GM13976 (cell line): ENCODE data around the gene BPIFB6.

Experiments
- DNase-seq: peaks from one replicate; pipeline ENCODE4 v3.0.0; 2012; ENCODE audit warnings: low spot score
- in situ Hi-C: fragments of 300-500 bp; cut with MboI; formaldehyde crosslinking; loops from one replicate; pipeline ENCODE4 v1.12.0; 2022; ENCODE audit warnings: low sequenced_read_pairs, mixed read lengths, inconsistent platforms; ENCODE audit not compliant: unreplicated experiment
- TF ChIP-seq, protein P1 (sequence below): IDR thresholded peaks from 2 replicates; pipeline ENCODE4 v1.5.1; 2012; ENCODE audit warnings: borderline replicate concordance, mild to moderate bottlenecking; ENCODE audit not compliant: insufficient read depth; ENCODE audit errors: extremely low read depth, missing control alignments, control extremely low read depth

Gene BPIFB6

DNA sequence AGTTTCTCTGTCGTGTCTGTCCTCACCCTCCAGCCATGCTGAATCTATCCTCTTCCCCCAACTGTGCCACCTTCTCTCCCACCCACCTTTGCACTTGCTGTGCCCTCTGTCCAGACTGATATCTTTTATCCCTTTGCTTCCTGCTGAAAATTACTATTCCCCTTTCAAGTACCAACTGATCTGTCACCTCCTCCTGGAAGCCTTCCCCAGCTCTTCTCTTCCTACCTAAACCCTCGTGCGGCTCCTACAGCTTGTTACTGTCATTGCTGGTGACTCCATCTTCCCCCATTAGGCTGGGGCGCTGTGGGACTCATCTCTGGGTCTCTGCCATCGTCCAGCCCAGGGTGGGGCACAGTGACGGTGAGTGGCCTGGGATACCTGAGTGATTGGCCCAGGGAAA lies 1.1 kb downstream of the BPIFB6 start:
- in situ Hi-C loops, result no loop called here
- TF ChIP-seq, protein P1, sequence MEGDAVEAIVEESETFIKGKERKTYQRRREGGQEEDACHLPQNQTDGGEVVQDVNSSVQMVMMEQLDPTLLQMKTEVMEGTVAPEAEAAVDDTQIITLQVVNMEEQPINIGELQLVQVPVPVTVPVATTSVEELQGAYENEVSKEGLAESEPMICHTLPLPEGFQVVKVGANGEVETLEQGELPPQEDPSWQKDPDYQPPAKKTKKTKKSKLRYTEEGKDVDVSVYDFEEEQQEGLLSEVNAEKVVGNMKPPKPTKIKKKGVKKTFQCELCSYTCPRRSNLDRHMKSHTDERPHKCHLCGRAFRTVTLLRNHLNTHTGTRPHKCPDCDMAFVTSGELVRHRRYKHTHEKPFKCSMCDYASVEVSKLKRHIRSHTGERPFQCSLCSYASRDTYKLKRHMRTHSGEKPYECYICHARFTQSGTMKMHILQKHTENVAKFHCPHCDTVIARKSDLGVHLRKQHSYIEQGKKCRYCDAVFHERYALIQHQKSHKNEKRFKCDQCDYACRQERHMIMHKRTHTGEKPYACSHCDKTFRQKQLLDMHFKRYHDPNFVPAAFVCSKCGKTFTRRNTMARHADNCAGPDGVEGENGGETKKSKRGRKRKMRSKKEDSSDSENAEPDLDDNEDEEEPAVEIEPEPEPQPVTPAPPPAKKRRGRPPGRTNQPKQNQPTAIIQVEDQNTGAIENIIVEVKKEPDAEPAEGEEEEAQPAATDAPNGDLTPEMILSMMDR, result no peak

GRCh38 chr20:33033381-33033780 lies 1.9 kb downstream of the BPIFB6 start:
- no peak for DNase-seq
- in situ Hi-C loops, result no loop called here
- TF ChIP-seq, protein P1, result no peak

More for the DNA sequence above, 1.1 kb downstream of the BPIFB6 start:
- DNase-seq, result no peak

GRCh38 chr20:33034115-33034514 lies 2.7 kb downstream of the BPIFB6 start:
- TF ChIP-seq, protein P1, result no peak
- in situ Hi-C loops, result no loop called here
- no peak for DNase-seq

- in situ Hi-C loops, result no loop called here
- DNase-seq, result no peak
- TF ChIP-seq, protein P1, result no peak
Observed at GRCh38 chr20:33034901-33035492, 3.5 kb downstream of the BPIFB6 start.

- in situ Hi-C loops, result no loop called here
- TF ChIP-seq, protein P1, result no peak
- no peak for DNase-seq
Observed at GRCh38 chr20:33037456-33037855, 6.0 kb downstream of the BPIFB6 start.

DNA sequence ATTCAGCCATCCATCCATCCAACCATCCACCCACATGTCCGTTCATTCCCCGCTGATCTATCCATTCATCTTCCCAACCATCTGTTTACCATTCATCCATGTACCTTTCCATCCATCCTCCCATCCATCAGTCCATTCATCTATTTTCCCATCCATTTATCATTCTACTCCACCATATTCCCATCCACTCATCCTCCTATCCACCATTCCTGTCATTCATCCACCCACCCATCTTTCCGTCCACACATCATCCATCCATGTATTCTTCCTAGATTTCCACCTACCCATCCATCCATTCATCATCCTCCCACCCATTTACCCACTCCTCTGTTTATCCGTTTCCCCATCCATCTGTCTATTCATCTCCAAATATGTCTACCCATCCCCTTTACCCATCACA lies 6.8 kb downstream of the BPIFB6 start:
- DNase-seq, result no peak
- TF ChIP-seq, protein P1, result no peak
- in situ Hi-C loops, result no loop called here
